Fibroblast of lung (primary cell): ENCODE data around the gene CLDN18. TPM values are rescaled to one million over a fixed set of nuclear protein-coding genes. Genes with fewer than 3 reads are reported as not detected.

ENCODE experiments used
- DNase-seq, 2 donors: peaks; one replicate each; pipeline versions ENCODE4 v3.0.0 to v3.0.0-alpha.2; 2010; ENCODE audit warnings: low read depth in 2 of 2
- H2AFZ ChIP-seq: 2 replicates; pipeline ENCODE4 v1.5.1; 2012; ENCODE audit warnings: low read length, control low read depth, inconsistent platforms
- H3K27ac ChIP-seq: 2 replicates; pipeline ENCODE4 v1.5.1; 2011; ENCODE audit warnings: low read length, control low read depth; ENCODE audit not compliant: insufficient read depth
- H3K27me3 ChIP-seq: 2 replicates; pipeline ENCODE4 v1.5.1; 2011; ENCODE audit warnings: mild to moderate bottlenecking, low read length; ENCODE audit not compliant: control insufficient read depth, insufficient read depth
- H3K36me3 ChIP-seq: 2 replicates; pipeline ENCODE4 v1.5.1; 2011; ENCODE audit warnings: low read length; ENCODE audit not compliant: control insufficient read depth, insufficient read depth
- H3K4me1 ChIP-seq: 2 replicates; pipeline ENCODE4 v1.5.1; 2011; ENCODE audit warnings: low read length; ENCODE audit not compliant: control insufficient read depth, insufficient read depth; ENCODE audit errors: extremely low read depth
- H3K4me2 ChIP-seq: 2 replicates; pipeline ENCODE4 v1.5.1; 2011; ENCODE audit warnings: low read length, control low read depth; ENCODE audit not compliant: insufficient read depth; ENCODE audit errors: extremely low read depth
- H3K4me3 ChIP-seq, 4 experiments: fragments of 200-600 bp in 1 of 4; sonication (generic) in 1 of 4; replicated peaks in 1 of 4; 2 replicates each; pipeline ENCODE4 v1.5.1; 2011 to 2016; ENCODE audit warnings: low read length in 4 of 4, low read depth in 3 of 4, mild to moderate bottlenecking in 3 of 4, control low read depth in 2 of 4, inconsistent platforms in 1 of 4, mixed read lengths in 1 of 4; ENCODE audit not compliant: insufficient read depth in 1 of 4; ENCODE audit errors: control extremely low read depth in 1 of 4
- H3K79me2 ChIP-seq: 2 replicates; pipeline ENCODE4 v1.5.1; 2012; ENCODE audit warnings: mild to moderate bottlenecking, low read length, inconsistent platforms; ENCODE audit not compliant: control insufficient read depth, insufficient read depth
- H3K9ac ChIP-seq: 2 replicates; pipeline ENCODE4 v1.5.1; 2011; ENCODE audit warnings: mild to moderate bottlenecking, low read length, control low read depth; ENCODE audit not compliant: insufficient read depth
- H3K9me3 ChIP-seq: 2 replicates; pipeline ENCODE4 v1.5.1; 2012; ENCODE audit warnings: low read depth, low read length; ENCODE audit not compliant: control insufficient read depth, insufficient read depth
- H4K20me1 ChIP-seq: 2 replicates; pipeline ENCODE4 v1.5.1; 2011; ENCODE audit warnings: low read length; ENCODE audit not compliant: control insufficient read depth, insufficient read depth; ENCODE audit errors: extremely low read depth
- EZH2 ChIP-seq: IDR thresholded peaks from 2 replicates; pipeline ENCODE4 v1.5.1; 2012; ENCODE audit warnings: low read length, control low read depth, mild to moderate bottlenecking; ENCODE audit errors: missing control alignments
- polyA plus RNA-seq, 2 donors: library from polyadenylated mRNA; depleted of rRNA in 1 of 2; stranded (reverse) in 1 of 2; unstranded in 1 of 2; fragments of >200 nt; gene quantifications; 2 replicates each; pipeline ENCODE4 v1.2.1, GENCODE V29; 2011 to 2012; ENCODE audit warnings: missing spikeins in 1 of 2
- total RNA-seq: library from RNA; depleted of rRNA; stranded (reverse); fragments of >200 nt; gene quantifications from 2 replicates; pipeline ENCODE4 v1.2.1, GENCODE V29; 2014
- TF ChIP-seq, protein P1 (sequence below), 2 donors: IDR thresholded peaks in 1 of 2; conservative IDR thresholded peaks in 1 of 2; 1 replicate in 1 of 2; 2 replicates in 1 of 2; pipeline ENCODE4 v1.5.1; 2011 to 2012; ENCODE audit warnings: low read length in 2 of 2, control low read depth in 1 of 2, inconsistent platforms in 1 of 2, low read depth in 1 of 2, mild to moderate bottlenecking in 1 of 2

CLDN18 gene
- total and polyA plus RNA-seq, 2 donors (not counting 1 experiment from before 2014, with no cell fraction given), result not detected

DNA sequence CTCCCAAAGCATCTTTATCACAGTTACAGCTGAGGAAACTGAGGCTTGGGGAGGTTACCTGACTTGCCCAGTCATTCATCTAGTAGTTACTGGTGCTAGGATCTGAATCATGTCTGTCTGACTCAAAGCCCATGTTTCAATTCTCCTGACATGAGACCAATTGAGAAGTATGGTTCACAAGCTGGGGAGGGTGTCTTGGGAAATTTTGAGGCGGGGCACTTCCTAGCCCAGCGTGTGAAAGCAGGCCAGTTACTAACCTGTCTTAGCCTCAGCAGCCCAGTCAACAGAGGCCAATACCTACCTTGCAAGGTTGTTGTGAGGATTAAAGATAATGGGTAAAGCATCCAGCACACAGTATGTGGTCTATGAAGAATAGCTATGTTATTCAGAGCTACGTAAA is 37.0 kb downstream of the CLDN18 start:
- H3K4me3 ChIP-seq, result no peak overlapping the region
- no peak overlapping the region for H3K9ac ChIP-seq
- no peak overlapping the region for H3K4me2 ChIP-seq
- H3K27ac ChIP-seq, result no peak overlapping the region
- H3K36me3 ChIP-seq, result no peaks in the 10 kb centered on the region
- H4K20me1 ChIP-seq, result no peaks in the 10 kb centered on the region
- H3K4me1 ChIP-seq, result peaks cover 25% of the 10 kb centered on the region
- H2AFZ ChIP-seq, result no peak overlapping the region
- no peaks in the 10 kb centered on the region for H3K79me2 ChIP-seq
- TF ChIP-seq, protein P1, sequence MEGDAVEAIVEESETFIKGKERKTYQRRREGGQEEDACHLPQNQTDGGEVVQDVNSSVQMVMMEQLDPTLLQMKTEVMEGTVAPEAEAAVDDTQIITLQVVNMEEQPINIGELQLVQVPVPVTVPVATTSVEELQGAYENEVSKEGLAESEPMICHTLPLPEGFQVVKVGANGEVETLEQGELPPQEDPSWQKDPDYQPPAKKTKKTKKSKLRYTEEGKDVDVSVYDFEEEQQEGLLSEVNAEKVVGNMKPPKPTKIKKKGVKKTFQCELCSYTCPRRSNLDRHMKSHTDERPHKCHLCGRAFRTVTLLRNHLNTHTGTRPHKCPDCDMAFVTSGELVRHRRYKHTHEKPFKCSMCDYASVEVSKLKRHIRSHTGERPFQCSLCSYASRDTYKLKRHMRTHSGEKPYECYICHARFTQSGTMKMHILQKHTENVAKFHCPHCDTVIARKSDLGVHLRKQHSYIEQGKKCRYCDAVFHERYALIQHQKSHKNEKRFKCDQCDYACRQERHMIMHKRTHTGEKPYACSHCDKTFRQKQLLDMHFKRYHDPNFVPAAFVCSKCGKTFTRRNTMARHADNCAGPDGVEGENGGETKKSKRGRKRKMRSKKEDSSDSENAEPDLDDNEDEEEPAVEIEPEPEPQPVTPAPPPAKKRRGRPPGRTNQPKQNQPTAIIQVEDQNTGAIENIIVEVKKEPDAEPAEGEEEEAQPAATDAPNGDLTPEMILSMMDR (conservative IDR thresholded peaks at IDR 0.05 in 1 of 2, IDR thresholded peaks at IDR 0.05 in 1 of 2; ENCODE audit: low read depth in 1 of 2, low read length in 2 of 2), result no peak
- TF ChIP-seq EZH2, result no peak
- DNase-seq, result no peak
- no peaks in the 10 kb centered on the region for H3K27me3 ChIP-seq
- H3K9me3 ChIP-seq, result no peaks in the 10 kb centered on the region

DNA sequence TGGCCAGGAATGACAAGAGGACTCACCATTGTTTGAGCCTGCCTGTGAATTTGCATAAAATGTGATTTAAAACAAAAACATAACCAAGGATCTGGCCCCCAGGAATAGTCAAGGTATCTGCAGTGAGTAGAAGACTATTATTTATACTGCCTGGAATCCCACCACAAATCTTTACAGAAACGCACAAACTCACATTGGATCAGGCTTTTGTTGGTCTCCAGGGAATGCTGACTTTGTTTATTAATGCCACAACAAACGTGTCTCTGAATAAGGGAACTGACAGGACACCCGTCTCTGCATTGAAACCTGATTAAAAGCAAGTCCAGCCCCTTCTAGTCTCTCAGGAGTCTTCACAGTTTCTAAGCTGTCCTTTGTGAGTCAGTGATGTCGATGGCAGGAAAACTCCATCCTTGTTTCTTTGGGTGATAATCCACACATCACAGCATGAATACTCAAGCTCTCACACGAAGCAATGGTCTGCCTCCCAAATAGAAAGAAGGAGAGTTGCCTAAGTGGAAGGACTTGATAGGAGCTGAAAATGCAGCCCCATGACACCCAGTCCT is 37.7 kb downstream of the CLDN18 start:
- Histone ChIP-seq H3K79me2 (no peaks in the 10 kb centered on the region), H3K27me3 (no peaks in the 10 kb centered on the region), H3K4me2 (no peak overlapping the region), H3K27ac (no peak overlapping the region), H3K36me3 (no peaks in the 10 kb centered on the region), H3K4me3 (no peak overlapping the region), H2AFZ (no peak overlapping the region), H3K9ac (no peak overlapping the region), H3K9me3 (no peaks in the 10 kb centered on the region), H4K20me1 (no peaks in the 10 kb centered on the region), H3K4me1 (peaks cover 22% of the 10 kb centered on the region)
- DNase-seq, result no peak
- TF ChIP-seq, protein P1 (conservative IDR thresholded peaks at IDR 0.05 in 1 of 2, IDR thresholded peaks at IDR 0.05 in 1 of 2; ENCODE audit: low read depth in 1 of 2, low read length in 2 of 2), result no peak
- TF ChIP-seq EZH2, result no peak

DNA sequence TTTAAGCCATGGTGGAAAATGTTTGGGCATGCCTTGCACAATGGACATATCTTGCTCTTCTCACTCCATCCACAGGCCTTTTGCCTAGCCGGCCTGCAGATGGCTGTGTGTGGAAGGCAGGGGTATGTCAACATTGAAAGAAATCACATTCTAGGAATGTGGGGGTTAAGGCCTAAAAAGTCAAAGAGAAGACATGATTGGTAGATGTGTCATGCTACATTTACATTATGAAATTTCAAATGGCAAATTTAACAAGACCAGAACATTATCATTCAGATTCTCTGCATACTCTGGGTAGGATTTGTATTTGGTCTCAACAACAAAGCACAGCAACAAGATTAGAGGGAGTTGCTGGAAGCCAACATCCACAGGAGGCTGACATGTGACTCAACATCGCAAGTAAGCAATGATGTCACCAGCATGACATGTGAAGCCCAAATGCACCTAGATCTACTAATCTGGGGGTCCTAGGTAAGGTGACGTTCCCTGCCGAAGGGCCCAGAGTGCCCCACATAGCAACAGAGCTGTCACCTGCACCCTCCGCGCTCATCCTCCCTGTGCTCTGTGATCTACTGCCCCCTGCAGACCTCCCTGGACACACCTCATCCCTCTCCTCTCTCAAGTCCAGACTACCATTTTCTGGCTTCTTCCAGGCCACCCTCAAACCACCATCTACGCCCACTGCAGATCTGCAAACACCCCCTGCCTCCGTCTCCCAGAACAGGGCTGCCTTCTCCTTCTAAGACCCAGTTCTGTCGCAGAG is 39.4 kb downstream of the CLDN18 start:
- Histone ChIP-seq H3K4me1 (peaks cover 11% of the 10 kb centered on the region), H3K36me3 (no peaks in the 10 kb centered on the region), H3K27ac (peak overlapping the region; percentile 84), H2AFZ (no peak overlapping the region), H3K9me3 (no peaks in the 10 kb centered on the region), H3K27me3 (no peaks in the 10 kb centered on the region), H3K9ac (no peak overlapping the region), H3K4me2 (no peak overlapping the region), H4K20me1 (no peaks in the 10 kb centered on the region), H3K4me3 (no peak overlapping the region), H3K79me2 (no peaks in the 10 kb centered on the region)
- no peak for TF ChIP-seq EZH2
- TF ChIP-seq, protein P1 (conservative IDR thresholded peaks at IDR 0.05 in 1 of 2, IDR thresholded peaks at IDR 0.05 in 1 of 2; ENCODE audit: low read depth in 1 of 2, low read length in 2 of 2), result peak in 1 of 2 donors; percentile 10
- DNase-seq, result peak; percentile 51 to 77
